Bronchial epithelial cell (primary cell): ENCODE data around the gene RANBP9. TPM values are rescaled to one million over a fixed set of nuclear protein-coding genes. Genes with fewer than 3 reads are reported as not detected.

Experiments used
- DNase-seq: peaks from one replicate; pipeline ENCODE4 v3.0.0-alpha.2; 2010; ENCODE audit warnings: low read depth
- FAIRE-seq: peaks from 2 replicates; lab custom pipeline; 2011; peaks lifted over from hg19 to GRCh38; lab: Jason Lieb, UNC
- H3K27me3 ChIP-seq: 2 replicates; pipeline ENCODE4 v1.5.1; 2011; ENCODE audit warnings: low read length; ENCODE audit not compliant: control insufficient read depth, insufficient read depth
- H3K36me3 ChIP-seq: 2 replicates; pipeline ENCODE4 v1.5.1; 2011; ENCODE audit warnings: low read length; ENCODE audit not compliant: control insufficient read depth, insufficient read depth
- H3K4me3 ChIP-seq: 2 replicates; pipeline ENCODE4 v1.5.1; 2011; ENCODE audit warnings: mild to moderate bottlenecking, low read depth, low read length, control low read depth
- total RNA-seq: library from RNA; depleted of rRNA; stranded (reverse); fragments of >200 nt; gene quantifications from 2 replicates; pipeline ENCODE4 v1.2.1, GENCODE V29; 2014
- TF ChIP-seq, protein P1 (sequence below): IDR thresholded peaks from 2 replicates; pipeline ENCODE4 v1.5.1; 2011; ENCODE audit warnings: mild to moderate bottlenecking, moderate library complexity, low read length, control low read depth, inconsistent platforms; ENCODE audit not compliant: insufficient read depth, severe bottlenecking

Gene RANBP9
- total RNA-seq, 1 donor from 2014 or later: 27.4 TPM

GRCh38 chr6:13716955-13717295, 5.3 kb upstream of the RANBP9 start:
- FAIRE-seq (no peak), DNase-seq (no peak)
- TF ChIP-seq, protein P1, sequence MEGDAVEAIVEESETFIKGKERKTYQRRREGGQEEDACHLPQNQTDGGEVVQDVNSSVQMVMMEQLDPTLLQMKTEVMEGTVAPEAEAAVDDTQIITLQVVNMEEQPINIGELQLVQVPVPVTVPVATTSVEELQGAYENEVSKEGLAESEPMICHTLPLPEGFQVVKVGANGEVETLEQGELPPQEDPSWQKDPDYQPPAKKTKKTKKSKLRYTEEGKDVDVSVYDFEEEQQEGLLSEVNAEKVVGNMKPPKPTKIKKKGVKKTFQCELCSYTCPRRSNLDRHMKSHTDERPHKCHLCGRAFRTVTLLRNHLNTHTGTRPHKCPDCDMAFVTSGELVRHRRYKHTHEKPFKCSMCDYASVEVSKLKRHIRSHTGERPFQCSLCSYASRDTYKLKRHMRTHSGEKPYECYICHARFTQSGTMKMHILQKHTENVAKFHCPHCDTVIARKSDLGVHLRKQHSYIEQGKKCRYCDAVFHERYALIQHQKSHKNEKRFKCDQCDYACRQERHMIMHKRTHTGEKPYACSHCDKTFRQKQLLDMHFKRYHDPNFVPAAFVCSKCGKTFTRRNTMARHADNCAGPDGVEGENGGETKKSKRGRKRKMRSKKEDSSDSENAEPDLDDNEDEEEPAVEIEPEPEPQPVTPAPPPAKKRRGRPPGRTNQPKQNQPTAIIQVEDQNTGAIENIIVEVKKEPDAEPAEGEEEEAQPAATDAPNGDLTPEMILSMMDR: no peak
- no peaks in the 10 kb centered on the region for H3K27me3 ChIP-seq
- no peak overlapping the region for H3K4me3 ChIP-seq
- H3K36me3 ChIP-seq: no peaks in the 10 kb centered on the region

- no peaks in the 10 kb centered on the region for H3K36me3 ChIP-seq
- no peaks in the 10 kb centered on the region for H3K27me3 ChIP-seq
- TF ChIP-seq, protein P1: no peak
- FAIRE-seq (no peak), DNase-seq (no peak)
- H3K4me3 ChIP-seq: no peak overlapping the region
Observed at GRCh38 chr6:13716225-13716954, 4.8 kb upstream of the RANBP9 start.

GRCh38 chr6:13715444-13715883, 3.8 kb upstream of the RANBP9 start:
- FAIRE-seq: peak; percentile 68
- Histone ChIP-seq H3K27me3 (no peaks in the 10 kb centered on the region), H3K4me3 (no peak overlapping the region), H3K36me3 (no peaks in the 10 kb centered on the region)
- TF ChIP-seq, protein P1: no peak
- DNase-seq: peak; percentile 80

GRCh38 chr6:13712599-13712898, 914 bp upstream of the RANBP9 start:
- DNase-seq (no peak), FAIRE-seq (no peak)
- Histone ChIP-seq H3K27me3 (no peaks in the 10 kb centered on the region), H3K4me3 (peak overlapping the region; percentile 55), H3K36me3 (no peaks in the 10 kb centered on the region)
- TF ChIP-seq, protein P1: no peak

GRCh38 chr6:13711324-13711732, 307 bp downstream of the RANBP9 start:
- Histone ChIP-seq H3K27me3 (no peaks in the 10 kb centered on the region), H3K36me3 (no peaks in the 10 kb centered on the region), H3K4me3 (peak overlapping the region; percentile 55)
- FAIRE-seq (no peak), DNase-seq (peak; percentile 26)
- TF ChIP-seq, protein P1: peak; percentile 14

DNA sequence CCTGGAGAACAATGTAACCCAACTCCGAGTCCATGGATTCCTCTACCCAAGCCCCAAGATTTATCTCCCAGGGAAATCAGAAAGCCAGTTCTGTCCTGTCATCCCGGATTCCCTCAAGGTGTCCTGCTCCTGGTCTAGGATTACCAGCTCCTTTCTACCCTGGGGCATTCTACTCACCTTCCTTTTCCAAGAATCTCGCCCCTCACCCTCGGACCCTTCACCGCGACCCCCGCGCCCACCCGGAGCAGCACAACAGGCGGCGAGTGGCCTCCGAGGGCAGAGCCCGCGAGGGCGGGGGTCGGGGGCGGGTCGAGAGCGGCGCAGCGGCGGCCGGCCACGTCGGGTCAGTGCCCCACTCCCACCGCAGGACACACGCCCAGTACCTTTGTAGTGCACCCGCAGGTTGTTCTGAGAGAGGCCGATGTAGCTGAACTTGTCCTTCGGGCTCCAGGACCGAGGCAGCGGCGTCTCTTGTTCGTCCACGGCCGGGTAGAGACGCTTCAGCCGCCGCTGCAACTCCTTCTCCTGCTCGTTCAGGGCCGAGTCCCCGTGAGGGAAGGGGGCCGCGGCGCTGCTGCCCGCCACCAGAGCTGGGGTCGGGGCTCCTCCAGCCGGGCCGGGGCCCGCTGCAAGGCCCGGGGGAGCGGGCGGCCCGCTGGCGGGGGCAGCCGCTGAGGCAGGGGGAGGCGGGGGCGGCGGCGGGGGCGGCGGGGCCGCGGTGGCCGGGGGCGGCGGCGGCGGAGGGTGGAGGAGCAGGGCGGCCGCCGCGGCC, 897 bp downstream of the RANBP9 start:
- TF ChIP-seq, protein P1: no peak
- no peak for FAIRE-seq
- Histone ChIP-seq H3K36me3 (no peaks in the 10 kb centered on the region), H3K27me3 (no peaks in the 10 kb centered on the region), H3K4me3 (peak overlapping the region; percentile 55)
- no peak for DNase-seq
